Fibroblast of skin of left quadriceps (primary cell): ENCODE data around the gene LCN2.

ENCODE experiments used
- DNase-seq, 2 experiments: peaks; one replicate each; pipeline ENCODE4 v3.0.0-alpha.2; 2013; ENCODE audit warnings: low read depth in 2 of 2

Gene LCN2

DNA sequence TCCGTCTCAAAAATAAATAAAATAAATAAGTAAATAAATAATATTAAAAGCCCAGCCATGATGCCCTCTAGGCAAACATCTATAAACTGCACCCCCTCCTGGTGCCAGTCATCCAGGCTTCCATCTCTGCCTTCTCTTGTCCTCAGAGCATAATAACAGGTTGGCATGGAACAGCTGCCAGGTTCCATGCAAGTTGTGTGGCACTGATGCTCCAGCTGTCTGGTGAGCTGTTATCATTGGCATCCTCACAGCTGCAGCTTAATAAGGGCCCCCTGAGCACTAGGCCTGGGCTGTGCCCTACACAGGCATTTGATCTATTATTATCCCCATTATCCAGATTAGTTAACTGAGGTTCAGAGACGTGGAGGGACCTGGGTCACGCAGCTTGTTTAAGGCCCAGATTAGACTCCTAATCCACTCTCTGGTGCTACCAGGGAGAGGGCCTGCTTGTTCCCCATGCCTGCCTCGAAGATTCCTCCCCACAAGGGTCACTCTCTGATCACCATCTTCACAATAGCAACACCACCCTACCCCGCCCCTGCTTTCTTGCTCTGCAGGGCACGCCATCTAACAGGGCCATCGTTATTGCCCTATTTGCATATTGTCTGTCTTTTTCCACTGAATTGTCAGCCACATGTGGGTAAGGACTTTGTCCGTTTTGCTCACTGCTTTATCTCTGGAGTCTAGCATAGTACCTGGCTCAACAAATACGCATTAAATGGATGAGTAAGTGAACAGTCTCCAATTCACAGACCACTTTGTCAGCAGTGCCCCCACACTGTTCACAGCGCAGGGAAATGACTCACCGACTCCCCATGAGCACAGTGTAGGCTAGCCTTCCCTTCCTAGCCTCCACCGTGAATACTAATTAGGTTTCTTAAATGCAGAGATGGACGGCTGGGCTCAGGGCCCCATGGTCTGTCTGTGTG, 52.5 kb downstream of the LCN2 start:
- DNase-seq: no peak

GRCh38 chr9:128202648-128203023, 53.4 kb downstream of the LCN2 start:
- DNase-seq: no peak
